SU-DHL-6 (cell line): Measurements from ENCODE around the gene MAP3K15.

Source experiments
- H2AFZ ChIP-seq: fragments of 200-600 bp; sonication (generic); 2 replicates; pipeline ENCODE4 v1.6.1; 2014; ENCODE audit warnings: low read depth, mild to moderate bottlenecking, moderate library complexity, mixed read lengths, antibody characterized with exemption, low read length; ENCODE audit not compliant: severe bottlenecking
- H3F3A ChIP-seq: fragments of 200-600 bp; shearing (Covaris generic); 2 replicates; pipeline ENCODE4 v1.6.0; 2016; ENCODE audit warnings: antibody characterized with exemption, mild to moderate bottlenecking; ENCODE audit not compliant: insufficient read depth
- H3K27ac ChIP-seq: fragments of 200-600 bp; sonication (generic); 2 replicates; pipeline ENCODE4 v1.5.1; 2016; ENCODE audit warnings: low read depth, mild to moderate bottlenecking, low read length, moderate library complexity, mixed read lengths
- H3K27me3 ChIP-seq: fragments of 200-600 bp; sonication (generic), shearing (Covaris generic); 2 replicates; pipeline ENCODE4 v1.6.0; 2014; ENCODE audit warnings: mild to moderate bottlenecking, low read length
- H3K36me3 ChIP-seq: fragments of 200-600 bp; sonication (generic); 2 replicates; pipeline ENCODE4 v1.6.1; 2014; ENCODE audit warnings: mild to moderate bottlenecking, low read length, mixed read lengths
- H3K4me2 ChIP-seq: fragments of 300-600, 200-600 bp; shearing (Covaris generic), sonication (generic); 2 replicates; pipeline ENCODE4 v1.6.0; 2014; ENCODE audit warnings: low read length, low read depth, mild to moderate bottlenecking; ENCODE audit not compliant: poor library complexity, severe bottlenecking
- H3K4me3 ChIP-seq: fragments of 200-600 bp; sonication (generic); 2 replicates; pipeline ENCODE4 v1.5.1; 2014; ENCODE audit warnings: antibody characterized with exemption, low read length, mild to moderate bottlenecking, mixed read lengths; ENCODE audit not compliant: insufficient read depth, poor library complexity, severe bottlenecking
- H3K79me2 ChIP-seq: fragments of 200-600 bp; sonication (generic); 2 replicates; pipeline ENCODE4 v1.6.1; 2014; ENCODE audit warnings: mild to moderate bottlenecking, low read length, moderate library complexity; ENCODE audit not compliant: insufficient read depth
- H3K9ac ChIP-seq: fragments of 200-600 bp; sonication (generic); 2 replicates; pipeline ENCODE4 v1.7.0; 2014; ENCODE audit warnings: mild to moderate bottlenecking, low read length
- H3K9me2 ChIP-seq: fragments of 200-600 bp; sonication (generic); replicated peaks from 2 replicates; pipeline ENCODE4 v1.6.1; 2014; ENCODE audit warnings: low read length; ENCODE audit not compliant: insufficient read depth
- H3K9me3 ChIP-seq: fragments of 200-600 bp; sonication (generic); 2 replicates; pipeline ENCODE4 v1.6.1; 2014; ENCODE audit warnings: low read length, mixed read lengths; ENCODE audit not compliant: insufficient read depth
- H4K20me1 ChIP-seq: fragments of 200-600 bp; sonication (generic); 2 replicates; pipeline ENCODE4 v1.6.1; 2014; ENCODE audit warnings: low read depth, mild to moderate bottlenecking, antibody characterized with exemption, low read length, moderate library complexity, mixed read lengths
- CTCF ChIP-seq: fragments of 200-600 bp; sonication (generic); IDR thresholded peaks from one replicate; pipeline ENCODE4 v1.5.1; 2017; ENCODE audit warnings: antibody characterized with exemption, mild to moderate bottlenecking, low read length, moderate library complexity; ENCODE audit not compliant: insufficient read depth, poor library complexity, severe bottlenecking
- EZH2phosphoT487 ChIP-seq: fragments of 200-600 bp; sonication (generic), shearing (Covaris generic); conservative IDR thresholded peaks from 2 replicates; pipeline ENCODE4 v1.6.1; 2018; ENCODE audit warnings: mild to moderate bottlenecking, antibody characterized with exemption, low read length, moderate library complexity, mixed read lengths

Gene MAP3K15

GRCh38 chrX:19462879-19463278 lies 52.4 kb downstream of the MAP3K15 start:
- Histone ChIP-seq H4K20me1 (no peaks in the 10 kb centered on the region), H3K9me2 (no peaks in the 10 kb centered on the region), H3K4me3 (no peak overlapping the region), H3K27me3 (no peaks in the 10 kb centered on the region), H3K4me2 (no peak overlapping the region), H3K27ac (no peak overlapping the region), H3K36me3 (no peaks in the 10 kb centered on the region), H3F3A (no peaks in the 10 kb centered on the region), H2AFZ (no peak overlapping the region), H3K79me2 (no peaks in the 10 kb centered on the region), H3K9ac (no peak overlapping the region), H3K9me3 (no peaks in the 10 kb centered on the region)
- TF ChIP-seq CTCF: no peak
- no peak for TF ChIP-seq EZH2phosphoT487

DNA sequence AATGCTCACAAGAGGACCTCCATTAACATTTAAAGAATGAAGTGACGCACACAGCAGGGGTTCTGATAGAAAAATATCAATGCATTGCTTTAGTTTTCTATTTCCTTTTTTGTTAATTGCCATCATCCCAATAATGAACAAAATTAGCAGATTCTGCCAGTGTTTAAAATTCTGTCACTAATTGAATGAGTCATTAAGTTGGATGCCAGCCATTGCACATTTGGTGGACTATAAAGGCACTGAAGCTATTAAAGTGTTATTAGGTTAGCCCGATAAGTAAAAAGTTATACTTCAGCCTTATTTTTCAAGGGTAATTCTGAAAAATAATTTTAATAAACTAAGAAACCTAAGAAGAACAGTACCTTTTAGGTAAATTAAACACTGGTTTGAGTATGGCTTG lies 53.1 kb downstream of the MAP3K15 start:
- TF ChIP-seq CTCF (no peak), EZH2phosphoT487 (no peak)
- no peaks in the 10 kb centered on the region for H3F3A ChIP-seq
- no peaks in the 10 kb centered on the region for H3K9me2 ChIP-seq
- no peak overlapping the region for H3K4me2 ChIP-seq
- no peak overlapping the region for H2AFZ ChIP-seq
- no peaks in the 10 kb centered on the region for H3K79me2 ChIP-seq
- H3K36me3 ChIP-seq: no peaks in the 10 kb centered on the region
- no peak overlapping the region for H3K27ac ChIP-seq
- H3K9me3 ChIP-seq: no peaks in the 10 kb centered on the region
- no peaks in the 10 kb centered on the region for H4K20me1 ChIP-seq
- no peaks in the 10 kb centered on the region for H3K27me3 ChIP-seq
- no peak overlapping the region for H3K4me3 ChIP-seq
- no peak overlapping the region for H3K9ac ChIP-seq

DNA sequence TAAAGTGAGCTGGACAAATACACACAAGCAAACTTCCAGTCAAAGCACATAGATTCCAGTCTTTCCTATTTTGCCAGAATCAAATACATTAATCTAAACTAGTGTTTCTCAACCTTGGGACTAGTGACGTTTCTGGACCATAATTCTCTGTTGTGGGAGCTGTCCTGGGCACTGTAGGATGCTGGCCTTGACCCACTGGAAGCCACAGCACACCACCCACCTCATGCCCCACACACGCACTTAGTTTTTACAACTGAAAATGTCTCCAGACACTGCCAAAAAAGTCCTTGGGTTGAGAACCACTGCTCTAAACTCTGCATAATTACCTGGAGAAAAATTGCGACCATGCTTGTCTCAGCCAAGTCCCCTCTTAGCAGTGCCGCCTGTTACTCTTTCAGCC lies 57.6 kb downstream of the MAP3K15 start:
- Histone ChIP-seq H3K9ac (no peak overlapping the region), H3F3A (no peaks in the 10 kb centered on the region), H3K9me2 (no peaks in the 10 kb centered on the region), H3K27ac (no peak overlapping the region), H3K4me2 (no peak overlapping the region), H2AFZ (no peak overlapping the region), H4K20me1 (no peaks in the 10 kb centered on the region), H3K27me3 (no peaks in the 10 kb centered on the region), H3K4me3 (no peak overlapping the region), H3K36me3 (no peaks in the 10 kb centered on the region), H3K79me2 (no peaks in the 10 kb centered on the region), H3K9me3 (no peaks in the 10 kb centered on the region)
- no peak for TF ChIP-seq CTCF
- TF ChIP-seq EZH2phosphoT487: no peak

DNA sequence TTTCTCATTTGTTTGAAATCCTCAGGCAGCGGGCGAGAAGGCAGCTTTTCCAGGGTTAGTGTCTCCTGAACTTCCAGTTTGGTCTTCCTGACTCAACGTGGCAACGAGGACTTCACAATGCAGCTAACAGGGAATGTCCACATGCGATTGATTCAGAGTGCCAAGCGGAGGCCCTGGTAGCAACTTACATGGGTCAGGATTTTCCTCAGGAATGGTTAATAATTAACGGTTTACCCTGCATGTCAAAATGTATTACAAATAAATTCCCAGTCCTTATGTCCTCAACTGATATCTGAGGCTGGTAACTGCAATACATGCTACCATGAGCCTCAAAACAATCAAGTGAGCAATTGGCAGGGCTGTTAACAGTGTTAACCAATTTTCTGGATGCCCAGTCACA lies 67.2 kb downstream of the MAP3K15 start:
- Histone ChIP-seq H2AFZ (no peak overlapping the region), H3F3A (no peaks in the 10 kb centered on the region), H3K4me2 (no peak overlapping the region), H3K4me3 (no peak overlapping the region), H3K9me3 (no peaks in the 10 kb centered on the region), H3K9ac (no peak overlapping the region), H3K27ac (no peak overlapping the region), H3K79me2 (no peaks in the 10 kb centered on the region), H3K36me3 (no peaks in the 10 kb centered on the region), H3K27me3 (no peaks in the 10 kb centered on the region), H3K9me2 (no peaks in the 10 kb centered on the region), H4K20me1 (no peaks in the 10 kb centered on the region)
- TF ChIP-seq CTCF (no peak), EZH2phosphoT487 (no peak)
